ES-I3 (cell line): Measurements from ENCODE around the gene LPAR1.
A peak's percentile ranks its signal among the peaks of the same experiment; 100 is the strongest.

Experiments used
- H3K36me3 ChIP-seq: 2 replicates; pipeline ENCODE4 v1.6.1; 2013; ENCODE audit warnings: mild to moderate bottlenecking, low read length, control low read depth, moderate library complexity; ENCODE audit not compliant: insufficient read depth
- H3K4me1 ChIP-seq: 2 replicates; pipeline ENCODE4 v1.6.1; 2013; ENCODE audit warnings: mild to moderate bottlenecking, control low read depth, low read length; ENCODE audit not compliant: insufficient read depth
- H3K9ac ChIP-seq: 2 replicates; pipeline ENCODE4 v1.6.1; 2013; ENCODE audit warnings: low read depth, mild to moderate bottlenecking, low read length, moderate library complexity
- H3K9me3 ChIP-seq: 2 replicates; pipeline ENCODE4 v1.6.1; 2013; ENCODE audit warnings: mild to moderate bottlenecking, low read length, moderate library complexity; ENCODE audit not compliant: control insufficient read depth, insufficient read depth

LPAR1 gene, protein sequence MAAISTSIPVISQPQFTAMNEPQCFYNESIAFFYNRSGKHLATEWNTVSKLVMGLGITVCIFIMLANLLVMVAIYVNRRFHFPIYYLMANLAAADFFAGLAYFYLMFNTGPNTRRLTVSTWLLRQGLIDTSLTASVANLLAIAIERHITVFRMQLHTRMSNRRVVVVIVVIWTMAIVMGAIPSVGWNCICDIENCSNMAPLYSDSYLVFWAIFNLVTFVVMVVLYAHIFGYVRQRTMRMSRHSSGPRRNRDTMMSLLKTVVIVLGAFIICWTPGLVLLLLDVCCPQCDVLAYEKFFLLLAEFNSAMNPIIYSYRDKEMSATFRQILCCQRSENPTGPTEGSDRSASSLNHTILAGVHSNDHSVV

GRCh38 chr9:111038331-111039230 is at the start of gene LPAR1:
TSS of gene LPAR1 (minus strand) at chr9:111038470. CDS start at chr9:110972117, 66,353 bp downstream.
- Histone ChIP-seq H3K9ac (peak within 1 kb of the TSS; percentile 62), H3K9me3 (no peaks in the 10 kb centered on the region), H3K4me1 (0 out of 2 replicates have a peak, but pooled peaks cover 6% of the 10 kb centered on the region), H3K36me3 (no peaks in the 10 kb centered on the region)

GRCh38 chr9:111078391-111079038 is 40.2 kb upstream of the LPAR1 start:
- Histone ChIP-seq H3K9me3 (no peaks in the 10 kb centered on the region), H3K9ac (no peak overlapping the region), H3K4me1 (no peaks in the 10 kb centered on the region), H3K36me3 (no peaks in the 10 kb centered on the region)

- H3K9ac ChIP-seq, result no peak overlapping the region
- no peaks in the 10 kb centered on the region for H3K9me3 ChIP-seq
- no peaks in the 10 kb centered on the region for H3K36me3 ChIP-seq
- no peaks in the 10 kb centered on the region for H3K4me1 ChIP-seq
Measured at GRCh38 chr9:111076519-111076918, 38.2 kb upstream of the LPAR1 start.

DNA sequence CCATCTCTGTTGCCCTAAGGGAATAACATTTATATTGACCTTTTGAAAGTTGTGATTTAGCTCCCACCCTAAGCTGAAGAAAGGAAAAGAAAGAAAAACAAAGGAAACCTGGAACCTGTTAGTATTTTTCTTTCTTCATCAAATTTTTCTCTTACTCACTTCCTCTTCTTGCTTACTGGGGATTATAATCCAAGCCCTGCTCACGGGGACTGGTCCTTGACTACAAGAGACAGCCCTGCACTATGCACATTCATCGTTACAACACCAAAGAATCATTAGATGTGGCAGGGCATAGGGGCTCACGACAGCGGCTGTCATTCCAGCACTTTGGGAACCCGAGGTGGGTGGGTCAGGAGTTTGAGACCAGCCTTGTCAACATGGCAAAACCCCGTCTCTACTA is 37.8 kb upstream of the LPAR1 start:
- Histone ChIP-seq H3K4me1 (no peaks in the 10 kb centered on the region), H3K36me3 (no peaks in the 10 kb centered on the region), H3K9ac (no peak overlapping the region), H3K9me3 (no peaks in the 10 kb centered on the region)

DNA sequence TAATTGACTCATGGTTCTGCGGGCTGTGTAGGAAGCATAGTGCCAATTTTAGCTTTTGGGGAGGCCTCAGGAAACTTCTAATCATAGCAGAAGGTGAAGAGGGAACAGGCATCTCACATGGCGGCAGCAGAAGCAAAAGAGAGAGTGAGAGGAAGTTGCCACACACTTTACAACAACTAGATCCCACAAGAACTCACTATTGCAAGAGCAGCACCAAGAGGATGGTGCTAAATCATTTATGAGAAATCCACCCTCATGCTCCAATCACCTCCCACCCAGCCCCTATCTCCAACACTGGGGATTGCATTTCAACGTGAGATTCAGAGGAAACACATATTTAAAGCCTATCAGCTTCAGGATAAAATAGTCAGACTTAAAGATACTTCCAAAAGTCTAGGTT is 36.1 kb upstream of the LPAR1 start:
- H3K9ac ChIP-seq, result no peak overlapping the region
- no peaks in the 10 kb centered on the region for H3K9me3 ChIP-seq
- H3K4me1 ChIP-seq, result no peaks in the 10 kb centered on the region
- H3K36me3 ChIP-seq, result no peaks in the 10 kb centered on the region

DNA sequence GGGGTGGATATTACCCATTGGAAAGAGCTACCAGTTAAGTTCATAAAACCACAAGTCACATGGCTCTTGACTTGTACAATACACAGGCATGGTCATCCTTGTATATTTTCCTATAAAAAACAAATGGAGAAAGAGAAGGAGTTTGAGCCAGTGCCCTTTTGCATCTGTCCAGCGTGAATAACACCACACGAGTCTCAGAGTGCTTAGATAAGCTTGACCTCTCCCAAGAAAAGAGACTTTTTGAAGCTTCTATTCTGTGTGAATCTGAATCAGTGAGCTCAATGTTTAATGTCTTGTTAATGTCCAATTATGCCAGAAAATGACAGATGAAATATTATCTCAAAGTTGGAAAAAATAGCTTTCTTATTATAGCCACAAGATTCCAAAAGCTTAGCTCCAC is 30.9 kb upstream of the LPAR1 start:
- H3K36me3 ChIP-seq, result no peaks in the 10 kb centered on the region
- H3K9me3 ChIP-seq, result no peaks in the 10 kb centered on the region
- H3K4me1 ChIP-seq, result no peaks in the 10 kb centered on the region
- no peak overlapping the region for H3K9ac ChIP-seq

- H3K4me1 ChIP-seq, result no peaks in the 10 kb centered on the region
- no peaks in the 10 kb centered on the region for H3K36me3 ChIP-seq
- H3K9ac ChIP-seq, result no peak overlapping the region
- H3K9me3 ChIP-seq, result no peaks in the 10 kb centered on the region
Measured at GRCh38 chr9:111068771-111069170, 30.5 kb upstream of the LPAR1 start.

GRCh38 chr9:111068383-111068730 is 30.1 kb upstream of the LPAR1 start:
- Histone ChIP-seq H3K36me3 (no peaks in the 10 kb centered on the region), H3K9me3 (no peaks in the 10 kb centered on the region), H3K9ac (no peak overlapping the region), H3K4me1 (no peaks in the 10 kb centered on the region)

DNA sequence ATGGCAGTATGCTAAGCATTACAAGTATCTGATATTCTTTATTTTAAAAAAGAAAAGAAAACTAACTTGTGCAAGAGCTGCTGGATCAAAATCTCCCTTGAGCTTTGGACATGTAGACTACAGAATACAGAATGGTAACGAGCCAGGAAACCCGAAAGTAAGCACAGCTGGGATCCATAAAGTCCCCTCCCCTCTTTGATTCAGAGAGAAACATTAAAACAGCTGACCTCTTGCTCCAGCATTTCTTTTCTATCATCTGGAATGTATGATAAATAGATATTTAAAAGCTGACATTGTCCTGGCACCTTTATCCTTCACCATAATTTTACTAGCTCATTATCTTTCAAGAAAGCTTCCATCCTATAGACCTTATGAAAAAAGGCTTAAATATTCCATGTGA is 28.2 kb upstream of the LPAR1 start:
- Histone ChIP-seq H3K9me3 (no peaks in the 10 kb centered on the region), H3K9ac (no peak overlapping the region)

GRCh38 chr9:111065414-111065813 is 27.1 kb upstream of the LPAR1 start:
- Histone ChIP-seq H3K9ac (no peak overlapping the region), H3K9me3 (no peaks in the 10 kb centered on the region), H3K4me1 (no peaks in the 10 kb centered on the region), H3K36me3 (no peaks in the 10 kb centered on the region)

More for the DNA sequence above, 28.2 kb upstream of the LPAR1 start:
- H3K36me3 ChIP-seq, result no peaks in the 10 kb centered on the region
- H3K4me1 ChIP-seq, result no peaks in the 10 kb centered on the region

- Histone ChIP-seq H3K4me1 (no peaks in the 10 kb centered on the region), H3K9ac (no peak overlapping the region), H3K36me3 (no peaks in the 10 kb centered on the region), H3K9me3 (no peaks in the 10 kb centered on the region)
Measured at GRCh38 chr9:111064160-111064837, 26.0 kb upstream of the LPAR1 start.

- Histone ChIP-seq H3K36me3 (no peaks in the 10 kb centered on the region), H3K4me1 (no peaks in the 10 kb centered on the region), H3K9me3 (no peaks in the 10 kb centered on the region; the same call in 1 of the 2 replicates), H3K9ac (no peak overlapping the region)
Measured at GRCh38 chr9:111063332-111063731, 25.1 kb upstream of the LPAR1 start.

- H3K9ac ChIP-seq, result no peak overlapping the region
- H3K9me3 ChIP-seq, result no peaks in the 10 kb centered on the region; the same call in 1 of the 2 replicates
- H3K36me3 ChIP-seq, result no peaks in the 10 kb centered on the region
- H3K4me1 ChIP-seq, result no peaks in the 10 kb centered on the region
Measured at GRCh38 chr9:111058166-111058565, 19.9 kb upstream of the LPAR1 start.

DNA sequence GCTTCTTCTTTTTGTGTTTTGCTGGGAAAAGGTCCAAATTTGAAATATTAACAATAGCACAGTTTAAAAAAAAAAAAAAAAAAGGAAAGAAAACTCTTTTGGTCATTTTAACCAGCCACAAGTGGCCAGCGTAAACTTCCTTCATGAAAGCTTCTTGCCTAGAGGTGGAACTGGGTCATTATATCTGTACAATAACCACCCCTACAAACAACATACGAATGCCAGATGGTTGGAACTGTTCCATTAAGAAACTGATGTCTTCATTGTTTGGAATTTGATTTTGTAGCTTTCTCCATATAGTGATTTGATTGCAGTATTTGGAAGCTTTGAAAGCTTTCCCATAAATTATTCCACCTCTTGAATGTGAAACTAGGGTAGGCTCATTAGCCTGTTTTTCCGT is 18.3 kb upstream of the LPAR1 start:
- Histone ChIP-seq H3K9me3 (no peaks in the 10 kb centered on the region; the same call in 1 of the 2 replicates), H3K9ac (no peak overlapping the region), H3K36me3 (no peaks in the 10 kb centered on the region), H3K4me1 (no peaks in the 10 kb centered on the region)
